MV-4-11 (cell line): ENCODE results near the gene SETX.

Experiments
- DNase-seq: peaks from one replicate; lab custom pipeline; 2025; lab: John Stamatoyannopoulos, UW

The SETX gene

GRCh38 chr9:132351404-132352045 is 3.3 kb downstream of the SETX start:
- peak; percentile 34 for DNase-seq

- DNase-seq: peak; percentile 66
Measured at GRCh38 chr9:132350861-132351315, 3.9 kb downstream of the SETX start.

DNA sequence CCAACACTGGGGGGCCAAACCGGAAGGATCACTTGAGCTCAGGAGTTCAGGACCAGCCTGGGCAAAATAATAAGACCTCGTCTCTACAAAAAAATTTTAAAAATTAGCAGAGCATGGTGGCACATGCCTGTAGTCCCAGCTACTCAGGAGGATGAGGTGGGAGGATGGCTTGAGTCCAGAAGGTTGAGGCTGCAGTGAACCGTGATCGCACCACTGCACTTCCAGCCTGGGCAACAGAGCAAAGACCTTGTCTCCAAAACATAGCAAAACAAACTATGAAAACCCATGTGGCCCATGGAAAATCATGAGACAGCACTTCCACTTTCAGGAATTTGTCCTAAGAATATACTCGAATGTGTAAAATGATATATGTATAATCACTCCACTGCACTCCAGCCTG is 6.1 kb downstream of the SETX start:
- no peak for DNase-seq

- DNase-seq: no peak
Measured at GRCh38 chr9:132346177-132346576, 8.6 kb downstream of the SETX start.

DNA sequence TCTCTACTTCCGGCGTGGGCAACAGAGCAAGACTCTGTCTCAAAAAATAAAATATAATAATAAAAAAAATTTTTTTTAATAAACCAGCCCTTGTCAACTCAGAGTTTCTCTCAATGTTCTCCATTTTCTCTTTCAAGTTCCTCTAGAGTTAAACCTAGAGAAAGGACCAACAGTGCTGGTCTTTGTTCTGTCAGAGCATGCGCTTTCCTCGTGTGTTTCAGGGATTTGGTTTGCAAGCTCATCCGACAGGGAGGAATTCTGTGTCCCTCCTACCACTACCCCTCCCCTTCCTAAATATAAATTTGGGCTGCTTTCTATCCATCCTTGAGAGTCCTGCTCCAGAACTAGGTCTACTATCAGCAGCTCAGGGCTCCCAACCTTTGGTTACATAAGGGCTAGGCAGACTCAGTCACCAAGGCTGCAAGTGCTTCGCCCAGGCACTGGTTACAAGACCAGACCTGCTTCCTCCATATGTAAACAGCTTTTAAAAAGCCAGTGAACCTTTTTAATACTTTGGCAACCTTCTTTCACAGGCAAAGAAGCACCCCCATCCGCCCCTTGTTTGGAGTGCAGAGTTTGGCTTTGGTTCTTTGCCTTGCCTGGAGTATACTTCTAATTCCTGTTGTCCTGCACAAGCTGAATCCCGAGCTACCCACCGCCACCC is 13.5 kb downstream of the SETX start:
- DNase-seq: no peak

GRCh38 chr9:132334364-132334763 is 20.4 kb downstream of the SETX start:
- DNase-seq: no peak

DNA sequence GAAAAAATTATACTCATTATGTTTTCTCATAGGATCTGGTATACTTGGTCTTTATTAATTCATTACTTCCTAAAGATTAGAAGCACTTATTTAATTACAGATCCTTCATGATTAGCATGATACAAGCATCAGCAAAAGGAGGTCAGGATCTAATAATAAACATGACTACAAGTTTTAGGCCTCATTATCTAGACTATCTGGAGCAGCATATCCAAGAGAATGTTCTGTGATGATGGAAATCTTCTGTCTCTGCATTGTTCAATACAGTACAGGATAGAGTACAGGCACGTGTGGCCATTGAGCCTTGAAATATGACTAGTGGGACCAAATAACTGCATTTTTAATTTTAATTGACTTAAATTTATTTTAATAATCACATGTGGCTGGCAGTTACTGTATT is 21.2 kb downstream of the SETX start:
- no peak for DNase-seq

DNA sequence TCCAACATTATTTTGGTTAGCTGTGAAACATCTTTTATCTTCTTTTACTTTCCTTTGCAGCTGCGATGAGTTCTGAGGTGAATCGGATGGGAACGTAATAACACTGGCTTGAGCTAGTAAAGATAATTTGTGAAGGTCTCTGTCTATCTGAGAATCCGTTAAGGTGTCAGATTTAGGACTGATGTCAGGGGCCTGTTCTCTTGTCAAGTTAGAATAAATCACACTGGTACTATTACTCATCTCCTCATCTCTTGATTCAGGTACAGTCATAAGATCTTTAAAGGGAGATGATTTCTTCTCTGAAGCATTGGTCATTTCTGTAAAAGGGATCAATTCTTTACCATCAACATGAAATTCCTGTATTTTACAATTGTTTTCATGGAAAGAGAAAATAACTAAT is 26.2 kb downstream of the SETX start:
- no peak for DNase-seq

- no peak for DNase-seq
Measured at GRCh38 chr9:132327537-132327936, 27.2 kb downstream of the SETX start.

DNA sequence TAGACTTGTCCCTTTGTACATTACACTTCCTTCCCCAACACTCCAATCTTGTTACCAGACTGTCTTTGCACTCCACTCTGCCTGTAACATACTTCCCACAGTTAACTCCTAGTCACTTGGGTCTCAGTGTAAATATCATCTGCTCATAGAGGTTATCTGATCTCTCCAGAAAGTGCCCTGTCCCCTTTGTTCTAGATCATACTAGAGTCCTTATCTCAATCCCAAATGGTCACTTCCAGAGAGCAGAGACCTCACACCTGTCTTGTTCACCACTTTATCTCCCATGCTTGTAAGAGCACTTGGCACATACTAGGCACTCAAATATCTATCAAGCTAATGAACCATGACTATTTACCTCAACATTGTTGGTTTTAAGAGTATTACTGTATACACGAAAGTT is 30.4 kb downstream of the SETX start:
- no peak for DNase-seq

GRCh38 chr9:132319421-132320110 is 35.2 kb downstream of the SETX start:
- no peak for DNase-seq

DNA sequence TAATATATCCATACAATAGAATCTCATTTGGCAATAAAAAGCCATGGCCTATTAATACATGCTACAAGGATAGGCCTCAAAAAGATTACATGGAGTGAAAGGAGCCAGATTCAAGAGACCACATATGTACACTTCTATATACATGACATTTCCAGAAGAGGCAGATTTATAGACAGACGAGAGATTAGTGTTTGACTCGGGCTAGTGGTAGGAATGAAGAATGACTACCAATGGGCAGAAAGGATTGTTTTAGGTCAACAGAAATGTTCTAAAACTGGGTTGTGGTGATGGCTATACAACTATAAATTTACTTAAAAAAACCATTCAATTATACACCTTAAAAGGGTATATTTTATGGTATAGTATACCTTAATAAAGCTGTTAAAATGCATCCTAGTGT is 41.9 kb downstream of the SETX start:
- no peak for DNase-seq

- no peak for DNase-seq
Measured at GRCh38 chr9:132312426-132312825, 42.4 kb downstream of the SETX start.

DNA sequence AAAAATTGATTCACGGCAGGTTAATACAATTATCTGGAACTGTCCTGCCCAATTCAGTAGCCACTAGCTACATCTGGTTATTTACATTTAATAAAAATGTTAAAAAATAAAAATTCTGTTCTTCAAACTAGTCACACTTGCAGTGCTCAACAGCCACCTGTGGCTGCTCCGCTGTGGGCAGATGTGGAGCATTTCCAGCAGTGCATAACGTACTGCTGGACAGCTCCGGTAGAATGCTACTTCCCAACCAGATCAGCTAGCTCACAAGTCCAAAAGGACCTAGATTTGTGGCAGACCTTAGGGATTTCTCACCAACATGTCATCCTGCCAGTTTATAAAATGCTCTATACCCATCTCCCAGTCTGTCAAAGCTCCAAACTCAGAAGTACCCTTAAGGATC is 42.8 kb downstream of the SETX start:
- DNase-seq: no peak

DNA sequence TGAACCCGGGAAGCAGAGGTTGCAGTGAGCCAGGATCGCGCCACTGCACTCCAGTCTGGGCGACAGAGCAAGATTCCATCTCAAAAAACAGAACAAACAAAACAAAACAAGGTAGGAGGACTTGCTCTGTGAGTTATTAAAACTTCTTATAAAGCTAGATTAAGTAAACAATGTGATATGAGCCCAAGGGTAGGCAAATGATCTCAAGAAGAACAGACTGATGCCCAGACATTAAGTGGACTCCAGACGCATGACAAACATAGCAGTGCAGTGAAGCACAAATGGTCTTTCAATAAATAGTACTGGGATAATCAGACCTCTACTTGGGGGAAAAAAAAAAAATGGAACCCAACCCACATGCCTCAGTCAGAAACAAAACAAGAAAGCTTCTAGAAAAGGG is 45.7 kb downstream of the SETX start:
- no peak for DNase-seq

GRCh38 chr9:132301521-132301920 is 53.3 kb downstream of the SETX start:
- no peak for DNase-seq

- no peak for DNase-seq
Measured at GRCh38 chr9:132299221-132299620, 55.6 kb downstream of the SETX start.

- no peak for DNase-seq
Measured at GRCh38 chr9:132295181-132295580, 59.6 kb downstream of the SETX start.

- no peak for DNase-seq
Measured at GRCh38 chr9:132293145-132293721, 61.6 kb downstream of the SETX start.

DNA sequence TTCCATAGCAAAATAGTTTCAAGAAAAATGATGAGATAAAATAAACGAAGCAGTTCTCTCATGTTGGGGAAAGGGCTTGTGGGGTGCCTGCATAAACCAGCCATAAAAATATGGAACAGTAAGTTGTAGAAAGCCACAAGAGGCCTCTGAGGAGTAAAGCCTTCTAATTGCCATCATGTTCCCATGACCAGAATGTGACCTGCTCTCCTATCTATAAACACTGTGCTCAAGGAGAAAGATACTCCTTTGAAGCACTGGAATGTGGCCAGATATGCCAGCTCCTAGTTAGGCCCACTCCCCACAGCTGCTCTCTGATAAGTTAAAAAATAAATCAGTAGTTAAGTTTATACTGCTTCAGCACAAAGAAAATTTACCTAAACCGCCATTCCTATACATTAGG is 65.8 kb downstream of the SETX start:
- no peak for DNase-seq

DNA sequence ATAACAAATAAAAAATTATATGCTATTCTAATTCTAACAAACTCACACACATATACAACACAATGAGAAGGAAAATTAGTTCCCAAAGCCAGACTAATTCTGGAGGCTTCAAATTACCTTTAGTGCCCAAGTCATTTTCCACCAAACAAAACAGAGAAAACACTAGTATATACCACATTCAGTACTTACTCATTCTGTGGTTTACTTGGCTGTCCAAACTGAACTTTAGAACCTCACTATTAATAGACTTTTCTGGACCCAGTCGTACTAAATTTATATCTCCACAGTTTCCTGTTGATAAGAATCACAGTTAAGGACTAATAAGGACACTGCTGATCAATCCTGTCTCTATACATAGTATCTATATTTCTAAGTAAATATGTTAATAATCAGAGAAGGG is 66.4 kb downstream of the SETX start:
- DNase-seq: peak; percentile 18

DNA sequence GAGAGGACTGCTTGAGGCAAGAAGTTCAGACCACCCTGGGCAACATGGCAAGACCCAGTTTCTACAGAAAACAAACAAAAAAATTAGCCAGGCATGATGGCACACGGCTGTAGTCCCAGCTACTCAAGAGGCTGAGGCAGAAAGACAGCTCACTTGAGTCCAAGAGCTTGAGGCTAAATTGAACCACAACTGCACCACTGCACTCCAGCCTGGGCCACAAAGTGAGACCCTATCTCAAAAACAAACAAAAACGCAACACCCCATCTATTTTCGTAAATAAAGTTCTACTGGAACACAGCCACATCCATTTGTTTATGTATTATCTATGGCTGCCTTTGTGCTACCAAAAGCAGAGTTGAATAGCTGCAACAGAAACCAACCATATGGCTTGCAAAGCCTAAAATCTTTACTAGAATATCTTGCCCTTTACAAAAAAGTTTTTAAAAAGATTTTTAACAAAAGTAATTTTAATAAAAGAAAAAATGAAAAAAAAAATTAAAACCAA is 67.5 kb downstream of the SETX start:
- no peak for DNase-seq

- DNase-seq: no peak
Measured at GRCh38 chr9:132283863-132284262, 70.9 kb downstream of the SETX start.
